NCI-H345 treated with DMSO at 0.1 percent for 48 hours (cell line): ENCODE results near the gene TMEM181.
"Not testable (repeated sequence)": the region's sequence is repeated elsewhere in the genome, so short reads cannot be mapped to it uniquely, and the experiment has no call there.

Experiments
- DNase-seq: peaks from one replicate; lab custom pipeline; 2025; ENCODE audit not compliant: unreplicated experiment; lab: John Stamatoyannopoulos, UW

The TMEM181 gene, protein sequence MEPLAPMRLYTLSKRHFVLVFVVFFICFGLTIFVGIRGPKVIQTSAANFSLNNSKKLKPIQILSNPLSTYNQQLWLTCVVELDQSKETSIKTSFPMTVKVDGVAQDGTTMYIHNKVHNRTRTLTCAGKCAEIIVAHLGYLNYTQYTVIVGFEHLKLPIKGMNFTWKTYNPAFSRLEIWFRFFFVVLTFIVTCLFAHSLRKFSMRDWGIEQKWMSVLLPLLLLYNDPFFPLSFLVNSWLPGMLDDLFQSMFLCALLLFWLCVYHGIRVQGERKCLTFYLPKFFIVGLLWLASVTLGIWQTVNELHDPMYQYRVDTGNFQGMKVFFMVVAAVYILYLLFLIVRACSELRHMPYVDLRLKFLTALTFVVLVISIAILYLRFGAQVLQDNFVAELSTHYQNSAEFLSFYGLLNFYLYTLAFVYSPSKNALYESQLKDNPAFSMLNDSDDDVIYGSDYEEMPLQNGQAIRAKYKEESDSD

DNA sequence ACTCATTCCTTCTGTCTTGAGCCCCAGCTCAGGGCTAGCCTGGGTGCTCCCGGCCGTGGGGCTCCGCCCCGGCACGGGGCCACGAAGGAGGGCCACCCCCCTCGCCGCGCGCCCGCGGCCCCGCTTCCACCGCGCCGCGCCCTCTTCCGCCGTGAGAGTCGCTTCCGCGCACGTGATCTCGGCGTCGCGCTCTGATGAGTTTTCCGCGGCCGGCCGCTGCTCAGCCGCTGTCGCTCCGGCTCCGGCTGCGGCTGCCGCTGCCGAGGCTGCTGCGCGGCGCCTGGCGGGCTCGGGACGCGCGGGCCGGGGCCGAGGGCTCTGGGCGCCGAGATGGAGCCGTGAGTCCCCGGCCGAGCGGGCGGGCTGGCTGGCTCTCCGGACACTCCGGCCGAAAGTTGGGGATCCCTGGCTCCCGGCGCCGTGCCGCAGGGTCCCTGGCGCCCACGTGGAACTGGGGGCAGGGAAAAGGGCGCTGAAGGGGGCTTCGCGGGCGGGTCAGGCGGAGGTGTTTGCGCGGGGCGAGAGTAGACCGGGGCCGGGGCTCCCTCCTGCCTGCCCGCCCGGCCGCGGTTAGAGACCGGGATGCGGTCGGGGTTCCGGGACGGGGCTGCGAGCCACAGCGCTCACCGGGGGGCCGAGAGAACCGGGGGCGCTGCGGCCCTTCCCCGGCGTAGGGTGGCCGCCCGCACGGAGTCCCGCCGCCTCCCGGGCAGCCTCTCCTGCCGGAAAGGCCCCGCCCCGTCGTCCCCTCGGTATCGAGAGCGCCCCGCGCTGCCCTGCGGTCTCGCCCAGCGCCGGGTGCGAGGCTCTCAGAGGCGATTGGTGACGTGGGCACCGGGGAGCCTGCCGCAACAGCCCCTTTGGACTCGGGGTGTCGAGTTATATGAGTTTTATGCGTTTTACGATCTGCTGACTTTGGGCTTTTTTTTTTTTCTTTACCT lies at the start of gene TMEM181:
TMEM181 (plus strand) TSS at position 197 of the 941 bp plus-strand sequence; CDS start at position 331, 134 bp downstream.
- peak; percentile 64 for DNase-seq

DNA sequence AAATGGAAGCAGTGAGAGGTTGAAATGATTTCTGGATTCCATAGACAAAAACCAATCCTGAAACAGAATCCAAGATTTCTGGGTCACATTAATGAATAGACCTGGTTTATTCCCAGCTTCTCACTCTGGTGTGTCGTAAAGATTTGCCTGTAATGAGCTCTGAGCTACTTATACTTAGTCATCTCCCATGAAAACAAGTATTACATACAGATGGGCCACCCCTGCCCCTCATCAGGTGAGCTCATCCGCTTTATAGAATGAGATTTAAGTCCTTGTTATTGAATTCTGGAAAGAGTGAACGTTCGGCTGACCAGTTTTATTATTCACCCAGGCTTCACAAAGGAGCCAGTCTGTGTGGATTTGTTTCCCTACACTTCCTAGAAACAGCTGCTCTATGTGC lies 47.1 kb upstream of the TMEM181 start:
- DNase-seq = no peak

DNA sequence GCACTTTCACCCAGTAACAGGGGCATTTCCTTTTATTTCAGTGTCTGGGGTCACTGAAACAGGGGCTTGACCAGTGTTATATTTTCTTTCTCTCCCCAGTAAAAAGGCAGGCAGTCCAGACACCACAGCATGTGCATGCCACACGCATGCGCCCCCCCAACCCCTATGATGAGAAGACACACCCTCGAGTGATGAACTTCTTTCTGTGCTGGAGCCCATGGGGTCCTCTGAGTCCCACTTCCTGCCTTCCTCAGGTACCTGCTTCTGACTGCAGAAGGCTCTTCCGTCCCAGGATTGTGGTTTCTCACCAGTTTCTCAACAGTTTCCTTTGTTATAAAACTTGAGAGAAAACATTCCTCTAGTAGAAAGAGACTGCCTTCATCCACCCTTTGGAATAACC lies 45.7 kb upstream of the TMEM181 start:
- no peak for DNase-seq

DNA sequence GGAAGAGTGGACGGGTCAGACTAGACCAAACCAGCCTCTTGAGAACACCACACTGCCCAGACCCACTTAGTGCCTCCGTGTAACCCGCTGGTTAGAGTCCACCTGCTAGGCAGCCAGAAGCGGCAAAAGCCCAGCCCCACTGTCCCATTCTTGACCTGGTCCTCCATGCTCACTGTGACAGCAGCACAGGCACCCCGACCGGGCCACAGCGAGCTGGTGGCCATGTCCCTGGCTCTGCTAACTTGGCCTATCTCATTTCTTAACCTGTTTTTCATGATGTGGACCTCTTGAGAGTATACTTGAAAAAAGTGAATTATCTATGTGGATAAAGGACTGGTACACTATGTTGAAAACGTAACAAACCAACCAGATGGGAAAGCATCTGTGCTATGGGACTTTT lies 44.9 kb upstream of the TMEM181 start:
- DNase-seq = no peak

GRCh38 chr6:158516098-158516497 lies 43.8 kb upstream of the TMEM181 start:
- DNase-seq = no peak

- no peak for DNase-seq
Measured at GRCh38 chr6:158517038-158517437, 42.9 kb upstream of the TMEM181 start.

DNA sequence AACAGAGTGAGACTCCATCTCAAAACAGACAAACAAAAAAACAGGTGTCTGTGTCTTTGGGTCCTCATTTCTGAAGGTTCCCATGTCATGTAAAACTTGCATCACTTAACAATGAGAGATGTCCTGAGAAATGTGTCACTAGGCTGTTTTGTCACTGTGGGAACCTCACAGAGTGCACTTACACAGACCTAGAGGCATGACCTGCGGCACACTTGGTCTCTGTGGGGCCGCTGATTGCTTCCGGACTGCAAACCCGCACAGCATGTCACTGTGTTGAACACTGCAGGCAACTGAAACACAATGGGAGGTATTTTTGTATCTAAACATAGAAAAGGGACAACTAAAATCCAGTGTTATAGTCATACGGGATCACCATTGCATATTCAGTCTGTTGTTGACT lies 42.3 kb upstream of the TMEM181 start:
- peak; percentile 34 for DNase-seq

- DNase-seq = peak; percentile 87
Measured at GRCh38 chr6:158518191-158519127, 41.4 kb upstream of the TMEM181 start.

GRCh38 chr6:158519300-158519699 lies 40.6 kb upstream of the TMEM181 start:
- DNase-seq = no peak

GRCh38 chr6:158519761-158520160 lies 40.1 kb upstream of the TMEM181 start:
- DNase-seq = no peak

- not testable (repeated sequence) for DNase-seq
Measured at GRCh38 chr6:158520975-158521374, 38.9 kb upstream of the TMEM181 start.

- DNase-seq = no peak
Measured at GRCh38 chr6:158521759-158522158, 38.1 kb upstream of the TMEM181 start.

DNA sequence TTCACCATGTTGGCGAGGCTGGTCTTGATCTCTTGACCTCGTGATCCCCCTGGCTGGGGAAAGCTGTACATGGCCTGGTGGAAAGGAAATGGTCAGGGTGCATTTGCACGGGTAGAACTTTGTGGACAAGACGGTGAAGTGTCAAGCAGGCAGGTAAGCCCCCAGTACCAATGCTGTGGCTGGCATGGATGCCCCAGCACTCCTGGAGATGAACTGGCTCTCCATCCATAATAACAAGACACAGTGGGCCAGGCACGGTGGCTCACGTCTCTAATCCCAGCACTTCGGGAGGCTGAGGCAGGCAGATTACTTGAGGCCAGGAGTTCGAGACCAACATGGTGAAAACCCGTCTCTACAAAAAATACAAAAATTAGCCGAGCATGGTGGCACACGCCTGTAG lies 37.3 kb upstream of the TMEM181 start:
- no peak for DNase-seq

GRCh38 chr6:158524311-158524710 lies 35.6 kb upstream of the TMEM181 start:
- no peak for DNase-seq

DNA sequence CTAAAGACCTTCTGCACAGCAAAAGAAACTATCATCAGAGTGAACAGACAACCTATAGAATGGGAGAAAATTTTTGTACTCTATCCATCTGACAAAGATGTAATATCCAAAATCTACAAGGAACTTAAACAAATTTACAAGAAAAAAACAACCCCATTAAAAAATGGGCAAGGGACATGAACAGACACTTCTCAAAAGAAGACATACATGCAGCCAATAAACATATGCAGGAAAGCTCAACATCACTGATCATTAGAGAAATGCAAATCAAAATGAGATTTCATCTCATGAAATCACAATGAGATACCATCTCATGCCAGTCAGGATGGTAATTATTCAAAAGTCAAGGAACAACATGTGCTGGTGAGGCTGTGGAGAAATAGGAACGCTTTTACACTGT lies 32.0 kb upstream of the TMEM181 start:
- DNase-seq = not testable (repeated sequence)

GRCh38 chr6:158528826-158529225 lies 31.1 kb upstream of the TMEM181 start:
- no peak for DNase-seq

DNA sequence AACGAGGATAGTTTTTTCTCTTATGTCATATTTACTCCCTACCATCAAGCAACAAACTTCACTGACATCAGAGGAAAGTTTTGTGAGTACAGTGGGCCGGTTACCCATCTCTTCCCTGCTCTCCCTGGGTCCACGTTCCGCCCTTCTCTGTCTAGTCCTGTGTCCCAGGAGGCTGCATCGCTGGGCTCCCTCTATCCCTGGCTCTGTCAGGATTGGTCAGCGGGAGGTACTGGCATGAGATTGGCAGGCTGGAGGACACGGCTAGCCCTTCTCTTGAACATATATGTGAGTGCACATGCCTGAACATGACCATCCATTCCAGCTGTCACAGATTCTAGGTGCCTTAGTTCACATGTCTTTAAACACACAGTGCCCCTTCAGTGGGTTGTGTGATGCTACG lies 30.3 kb upstream of the TMEM181 start:
- no peak for DNase-seq

- no peak for DNase-seq
Measured at GRCh38 chr6:158531566-158531965, 28.3 kb upstream of the TMEM181 start.

- no peak for DNase-seq
Measured at GRCh38 chr6:158531970-158532369, 27.9 kb upstream of the TMEM181 start.

DNA sequence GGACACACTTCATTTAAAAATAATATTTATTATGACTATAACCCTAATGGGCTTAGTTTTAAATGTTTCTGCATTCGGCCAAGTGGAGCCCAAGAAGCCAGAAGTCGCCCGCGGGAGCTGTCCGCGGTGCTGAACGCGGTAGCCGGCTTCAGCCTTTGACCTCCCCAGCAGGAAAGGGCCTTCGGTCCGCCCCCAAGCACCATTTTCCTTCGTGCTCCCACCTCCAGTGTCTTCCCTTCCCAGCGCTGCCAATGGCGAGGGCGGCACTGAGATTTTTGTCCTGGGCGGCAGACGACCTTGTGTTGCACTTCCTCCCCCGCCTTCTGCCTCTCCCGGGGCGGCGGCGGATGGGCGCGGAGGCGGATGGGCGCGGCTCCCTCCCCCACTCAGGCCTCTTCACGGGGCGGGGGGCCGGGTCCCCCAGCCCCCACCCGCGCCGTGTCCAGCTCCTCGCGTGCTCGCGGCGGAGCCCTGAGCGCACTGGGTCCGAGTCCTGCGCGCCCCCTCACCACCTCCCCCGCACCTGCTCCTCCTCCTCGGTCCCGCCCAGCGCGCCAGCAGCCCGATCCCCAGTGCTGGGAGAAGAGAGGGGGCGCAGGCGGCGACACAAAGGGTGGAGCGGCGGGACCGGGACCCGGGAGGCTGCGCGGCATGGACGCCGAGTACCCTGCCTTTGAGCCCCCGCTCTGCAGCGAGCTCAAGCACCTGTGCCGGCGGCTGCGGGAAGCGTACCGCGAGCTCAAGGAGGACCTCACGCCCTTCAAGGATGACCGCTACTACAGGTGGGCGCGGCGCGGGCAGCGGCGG lies 23.6 kb upstream of the TMEM181 start:
- DNase-seq = peak; percentile 47
